ENCODE measurements around the gene KCNN4. TPM values are rescaled to one million over a fixed set of nuclear protein-coding genes. Genes with fewer than 3 reads are reported as not detected.

The KCNN4 gene
- total and polyA plus RNA-seq, 2 experiments from 2014 or later: 3.6 to 5.4 TPM

- no peak for DNase-seq (ENCODE audit: low spot score)
- Histone ChIP-seq H4K20me1 (ENCODE audit: insufficient read depth, poor library complexity, severe bottlenecking) (no peaks in the 10 kb centered on the region), H3K4me3 (no peak overlapping the region), H3K79me2 (no peaks in the 10 kb centered on the region), H2AFZ (no peak overlapping the region), H3K9me3 (ENCODE audit: low read depth) (no peaks in the 10 kb centered on the region), H3K36me3 (replicated peaks; ENCODE audit: insufficient read depth, low read depth) (no peaks in the 10 kb centered on the region), H3K9me2 (replicated peaks; ENCODE audit: insufficient read depth) (no peaks in the 10 kb centered on the region), H3K27me3 (no peaks in the 10 kb centered on the region), H3K4me2 (no peak overlapping the region), H3K27ac (no peak overlapping the region), H3K4me1 (ENCODE audit: insufficient read depth) (no peaks in the 10 kb centered on the region)
- 81% methylated on average over 3 of the region's 3 CpGs for WGBS (ENCODE audit: low lambda C conversion rate, missing lambda C conversion rate)
- no peak for TF ChIP-seq EZH2 (IDR thresholded peaks at IDR 0.05; ENCODE audit: borderline replicate concordance)
Measured at GRCh38 chr19:43763473-43763939, 17.3 kb downstream of the KCNN4 start.

GRCh38 chr19:43762814-43763213, 18.0 kb downstream of the KCNN4 start:
- WGBS (ENCODE audit: low lambda C conversion rate, missing lambda C conversion rate): 88% methylated on average over 3 of the region's 3 CpGs
- no peak overlapping the region for H3K27ac ChIP-seq

GRCh38 chr19:43760941-43761340, 19.8 kb downstream of the KCNN4 start:
- 94% methylated on average over 4 of the region's 4 CpGs for WGBS (ENCODE audit: low lambda C conversion rate, missing lambda C conversion rate)
- Histone ChIP-seq H3K4me3 (no peak overlapping the region), H3K79me2 (no peaks in the 10 kb centered on the region), H3K4me1 (ENCODE audit: insufficient read depth) (no peaks in the 10 kb centered on the region), H3K36me3 (replicated peaks; ENCODE audit: insufficient read depth, low read depth) (no peaks in the 10 kb centered on the region), H3K4me2 (no peak overlapping the region), H4K20me1 (ENCODE audit: insufficient read depth, poor library complexity, severe bottlenecking) (no peaks in the 10 kb centered on the region), H3K27ac (no peak overlapping the region), H3K9me2 (replicated peaks; ENCODE audit: insufficient read depth) (no peaks in the 10 kb centered on the region), H2AFZ (no peak overlapping the region), H3K27me3 (no peaks in the 10 kb centered on the region), H3K9me3 (ENCODE audit: low read depth) (no peaks in the 10 kb centered on the region)
- DNase-seq (ENCODE audit: low spot score): no peak
- no peak for TF ChIP-seq EZH2phosphoT487 (IDR thresholded peaks at IDR 0.05; ENCODE audit: low read depth, severe bottlenecking, unreplicated experiment)

More at GRCh38 chr19:43762814-43763213, 18.0 kb downstream of the KCNN4 start:
- Histone ChIP-seq H3K27me3 (no peaks in the 10 kb centered on the region), H2AFZ (no peak overlapping the region), H3K9me2 (replicated peaks; ENCODE audit: insufficient read depth) (no peaks in the 10 kb centered on the region), H3K36me3 (replicated peaks; ENCODE audit: insufficient read depth, low read depth) (no peaks in the 10 kb centered on the region), H3K4me3 (no peak overlapping the region), H3K4me1 (ENCODE audit: insufficient read depth) (no peaks in the 10 kb centered on the region), H3K9me3 (ENCODE audit: low read depth) (no peaks in the 10 kb centered on the region), H3K79me2 (no peaks in the 10 kb centered on the region), H3K4me2 (no peak overlapping the region), H4K20me1 (ENCODE audit: insufficient read depth, poor library complexity, severe bottlenecking) (no peaks in the 10 kb centered on the region)
- DNase-seq (ENCODE audit: low spot score): no peak
- TF ChIP-seq EZH2 (IDR thresholded peaks at IDR 0.05; ENCODE audit: borderline replicate concordance): no peak
- TF ChIP-seq EZH2phosphoT487 (IDR thresholded peaks at IDR 0.05; ENCODE audit: low read depth, severe bottlenecking, unreplicated experiment): no peak

- Histone ChIP-seq H3K4me3 (no peak overlapping the region), H3K4me2 (no peak overlapping the region), H3K27me3 (no peaks in the 10 kb centered on the region), H3K36me3 (replicated peaks; ENCODE audit: insufficient read depth, low read depth) (no peaks in the 10 kb centered on the region), H2AFZ (no peak overlapping the region), H4K20me1 (ENCODE audit: insufficient read depth, poor library complexity, severe bottlenecking) (no peaks in the 10 kb centered on the region), H3K9me3 (ENCODE audit: low read depth) (no peaks in the 10 kb centered on the region), H3K79me2 (no peaks in the 10 kb centered on the region), H3K4me1 (ENCODE audit: insufficient read depth) (no peaks in the 10 kb centered on the region), H3K27ac (no peak overlapping the region), H3K9me2 (replicated peaks; ENCODE audit: insufficient read depth) (no peaks in the 10 kb centered on the region)
- DNase-seq (ENCODE audit: low spot score): no peak
- WGBS (ENCODE audit: low lambda C conversion rate, missing lambda C conversion rate): 76% methylated on average over 5 of the region's 5 CpGs
- no peak for TF ChIP-seq EZH2phosphoT487 (IDR thresholded peaks at IDR 0.05; ENCODE audit: low read depth, severe bottlenecking, unreplicated experiment)
- no peak for TF ChIP-seq EZH2 (IDR thresholded peaks at IDR 0.05; ENCODE audit: borderline replicate concordance)
- no peak for TF ChIP-seq CTCF (IDR thresholded peaks at IDR 0.05; ENCODE audit: poor library complexity)
Measured at GRCh38 chr19:43759515-43759914, 21.3 kb downstream of the KCNN4 start.

- H3K4me3 ChIP-seq: peak overlapping the region; percentile 44
- H3K27me3 ChIP-seq: no peaks in the 10 kb centered on the region
- H3K79me2 ChIP-seq: peaks cover 29% of the 10 kb centered on the region
- peaks cover 11% of the 10 kb centered on the region for H3K4me1 ChIP-seq (ENCODE audit: insufficient read depth)
- DNase-seq (ENCODE audit: low spot score): peak; percentile 87
- peak overlapping the region; percentile 99 for H3K27ac ChIP-seq
- TF ChIP-seq EZH2 (IDR thresholded peaks at IDR 0.05; ENCODE audit: borderline replicate concordance): no peak
- TF ChIP-seq CTCF (IDR thresholded peaks at IDR 0.05; ENCODE audit: poor library complexity): no peak
- TF ChIP-seq EZH2phosphoT487 (IDR thresholded peaks at IDR 0.05; ENCODE audit: low read depth, severe bottlenecking, unreplicated experiment): no peak
- no peaks in the 10 kb centered on the region for H3K9me3 ChIP-seq (ENCODE audit: low read depth)
- peak overlapping the region; percentile 90 for H3K4me2 ChIP-seq
- H2AFZ ChIP-seq: peak overlapping the region; percentile 31
- H3K36me3 ChIP-seq (replicated peaks; ENCODE audit: insufficient read depth, low read depth): no peaks in the 10 kb centered on the region
- H4K20me1 ChIP-seq (ENCODE audit: insufficient read depth, poor library complexity, severe bottlenecking): peaks cover 4% of the 10 kb centered on the region
- 2% methylated on average over 28 of the region's 28 CpGs for WGBS (ENCODE audit: low lambda C conversion rate, missing lambda C conversion rate)
- no peaks in the 10 kb centered on the region for H3K9me2 ChIP-seq (replicated peaks; ENCODE audit: insufficient read depth)
Measured at GRCh38 chr19:43755256-43755801, 25.4 kb downstream of the KCNN4 start.
